ENCODE results near the gene FAT4.
A peak's percentile ranks its signal among the peaks of the same experiment; 100 is the strongest.

Gene FAT4

GRCh38 chr4:125316791-125317524 is 2.2 kb downstream of the FAT4 start:
- peak; percentile 76 for DNase-seq

- no peak for DNase-seq
Observed at GRCh38 chr4:125317525-125317877, 2.7 kb downstream of the FAT4 start.

- DNase-seq = no peak
Observed at GRCh38 chr4:125319311-125319710, 4.6 kb downstream of the FAT4 start.

GRCh38 chr4:125321709-125322365 is 7.1 kb downstream of the FAT4 start:
- no peak for DNase-seq

- DNase-seq = no peak
Observed at GRCh38 chr4:125322366-125322730, 7.6 kb downstream of the FAT4 start.

DNA sequence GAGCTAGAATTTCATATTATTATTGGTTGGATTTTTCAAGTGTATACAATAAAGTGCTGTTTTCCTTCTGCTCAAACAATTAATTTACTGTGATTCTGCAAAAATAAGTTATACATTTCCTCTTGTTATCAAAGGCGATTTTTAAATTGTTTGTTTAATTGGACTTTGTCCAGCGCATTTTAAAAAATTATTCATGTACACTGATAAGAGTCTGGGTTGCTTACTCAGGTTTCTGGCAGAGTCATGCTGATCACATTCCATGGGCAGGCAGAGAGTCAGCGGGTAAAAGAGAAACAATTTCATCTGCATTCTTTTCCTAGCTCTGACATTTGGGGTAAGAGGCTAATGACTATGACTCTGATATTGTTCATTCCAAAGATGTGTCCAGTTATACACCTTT is 8.9 kb downstream of the FAT4 start:
- DNase-seq = no peak

GRCh38 chr4:125325733-125326132 is 11.0 kb downstream of the FAT4 start:
- DNase-seq = no peak

DNA sequence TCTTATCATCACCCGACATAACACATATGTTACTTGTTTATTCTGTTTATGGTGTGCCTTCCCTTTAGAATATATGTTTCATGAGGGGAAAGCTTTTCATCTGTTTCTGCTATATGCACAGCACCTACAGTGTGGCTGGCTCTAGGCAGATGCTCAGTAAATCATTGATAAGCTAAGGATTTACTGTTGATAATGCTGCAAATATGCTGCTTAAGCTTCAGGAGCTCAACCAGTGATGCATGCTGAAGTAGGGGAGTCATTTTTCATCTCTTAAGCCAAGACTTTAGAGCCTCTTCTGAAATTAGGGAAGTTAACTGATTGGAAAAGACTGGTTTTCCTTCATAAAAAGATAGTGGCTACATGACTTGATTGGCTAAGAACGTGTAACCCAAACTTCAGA is 16.4 kb downstream of the FAT4 start:
- no peak for DNase-seq

DNA sequence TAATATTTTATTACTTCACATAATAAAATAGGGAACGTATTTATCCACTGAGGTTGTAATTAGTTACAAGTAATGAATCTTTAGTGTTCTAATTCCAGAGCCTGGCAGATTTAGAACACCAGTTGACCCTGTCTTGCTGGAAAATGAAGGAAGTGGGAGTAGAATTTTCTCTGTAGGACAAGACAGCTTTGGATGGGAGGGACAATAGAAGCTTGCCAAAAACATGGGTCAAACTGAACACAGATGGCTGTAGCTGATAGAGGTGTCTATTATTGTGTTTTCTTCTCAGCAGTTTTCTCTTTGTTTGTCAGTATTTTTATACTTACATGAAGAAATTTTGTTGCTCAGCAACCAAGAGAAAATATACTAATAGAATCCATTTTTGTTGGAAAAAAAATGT is 20.2 kb downstream of the FAT4 start:
- no peak for DNase-seq

DNA sequence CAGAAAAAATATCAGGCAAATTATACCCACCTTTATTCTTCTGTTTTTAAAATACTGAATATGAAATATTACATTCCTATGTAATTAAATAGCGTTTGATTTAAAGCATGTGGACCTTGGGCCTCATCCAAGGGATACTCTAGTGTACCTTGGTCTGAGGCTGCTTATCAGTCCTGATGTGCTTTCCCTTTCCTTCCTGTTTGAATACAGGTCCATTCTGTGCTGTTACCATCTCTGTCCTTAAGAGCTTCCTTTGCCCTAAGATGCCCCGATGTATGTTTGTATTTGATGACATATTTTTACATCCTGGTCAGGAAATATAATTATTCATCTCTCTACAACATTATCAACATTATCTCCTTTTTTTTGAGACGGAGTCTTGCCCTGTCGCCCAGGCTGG is 24.1 kb downstream of the FAT4 start:
- no peak for DNase-seq

- no peak for DNase-seq
Observed at GRCh38 chr4:125344198-125344597, 29.4 kb downstream of the FAT4 start.

GRCh38 chr4:125346616-125347015 is 31.9 kb downstream of the FAT4 start:
- no peak for DNase-seq

DNA sequence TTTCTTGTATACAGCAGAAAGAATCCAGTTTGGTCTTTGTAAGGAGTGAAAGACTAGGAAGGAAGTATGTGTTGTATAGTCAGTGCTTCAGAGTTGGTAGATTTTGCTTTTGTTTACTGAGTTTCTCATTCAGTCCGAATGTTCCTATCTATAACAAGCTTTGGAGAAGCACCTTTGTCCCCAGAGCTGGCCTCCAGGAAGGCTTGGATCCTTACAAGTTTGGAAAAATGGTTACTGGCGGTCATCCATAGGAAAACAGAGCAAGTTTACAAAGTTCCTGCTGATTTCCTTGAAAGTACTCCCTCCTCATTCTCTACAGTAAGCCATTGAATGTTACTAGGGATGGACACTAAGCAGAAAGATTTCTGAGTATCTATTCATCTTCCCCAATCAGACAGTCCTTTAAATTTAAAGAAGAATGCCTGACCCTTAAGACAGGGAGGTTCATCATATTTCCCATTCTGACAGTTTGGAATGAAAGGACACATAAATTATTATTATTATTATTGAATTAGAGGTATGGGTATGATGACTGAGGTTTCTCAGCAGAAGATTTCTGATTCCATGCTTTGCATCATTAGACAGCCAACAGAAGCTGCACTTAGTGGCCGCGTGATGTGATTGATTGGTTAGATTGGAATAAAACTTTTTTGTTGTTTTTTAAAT is 35.8 kb downstream of the FAT4 start:
- DNase-seq = no peak

DNA sequence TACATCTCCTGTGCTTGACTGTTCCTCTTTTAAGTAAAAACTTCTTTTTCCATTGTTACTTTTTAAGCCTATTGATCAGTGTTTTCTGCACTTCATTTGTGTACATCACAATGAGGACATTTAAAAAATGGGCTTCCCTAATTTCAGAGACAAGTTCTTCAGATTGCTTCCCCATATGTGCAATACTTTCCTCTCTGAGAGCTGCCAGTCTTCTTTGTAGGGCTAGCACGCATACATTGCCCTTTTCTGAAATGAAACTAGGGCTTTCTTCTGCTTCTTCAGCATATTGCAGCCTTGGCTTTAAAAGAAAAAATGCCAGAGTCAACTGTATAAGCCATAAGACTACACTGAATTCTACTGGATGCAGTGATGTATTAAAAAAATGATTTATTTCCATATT is 37.8 kb downstream of the FAT4 start:
- DNase-seq = no peak

GRCh38 chr4:125353131-125353530 is 38.4 kb downstream of the FAT4 start:
- DNase-seq = no peak

DNA sequence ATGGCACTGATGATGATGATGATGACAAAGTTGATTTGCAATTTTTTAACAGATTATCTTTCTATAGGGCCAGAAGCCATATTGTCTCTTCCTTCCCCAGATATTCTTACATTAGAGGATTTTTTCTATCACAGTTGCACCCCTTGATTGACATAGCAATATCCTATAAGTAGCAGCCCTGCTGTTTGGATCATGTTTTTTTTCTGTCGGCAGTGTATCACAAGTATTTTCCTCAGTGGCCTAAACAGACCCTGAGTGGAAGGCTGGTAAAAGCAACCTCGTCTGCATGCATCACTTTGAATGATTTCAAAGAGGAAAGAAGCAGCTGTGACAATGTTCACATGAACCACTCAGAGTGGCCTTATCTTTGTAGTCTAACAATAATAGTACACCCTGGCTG is 41.0 kb downstream of the FAT4 start:
- DNase-seq = no peak

GRCh38 chr4:125357675-125358074 is 42.9 kb downstream of the FAT4 start:
- no peak for DNase-seq

DNA sequence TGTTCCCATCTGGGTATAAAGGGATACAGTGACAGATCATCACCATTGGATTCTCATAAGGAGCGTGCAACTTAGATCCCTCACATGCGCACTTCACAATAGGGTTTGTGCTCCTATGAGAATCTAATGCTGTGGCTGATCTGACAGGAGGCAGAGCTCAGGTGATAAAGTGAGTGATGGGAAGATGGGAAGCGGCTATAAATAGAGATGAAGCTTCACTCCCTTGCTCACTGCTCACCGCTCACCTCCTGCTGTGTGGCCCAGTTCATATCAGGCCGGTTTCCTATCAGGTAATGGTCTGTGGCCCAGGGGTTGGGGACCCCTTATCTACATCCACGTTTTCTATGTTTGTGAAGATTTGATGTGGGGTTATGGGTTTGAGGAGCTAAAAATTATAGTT is 43.7 kb downstream of the FAT4 start:
- no peak for DNase-seq

- DNase-seq = no peak
Observed at GRCh38 chr4:125359363-125359762, 44.6 kb downstream of the FAT4 start.

GRCh38 chr4:125359960-125360634 is 45.3 kb downstream of the FAT4 start:
- DNase-seq = no peak

GRCh38 chr4:125360727-125361126 is 46.0 kb downstream of the FAT4 start:
- no peak for DNase-seq
